NCI-H1092 treated with DMSO at 0.1 percent for 48 hours (cell line): ENCODE measurements around the gene TMEM256.
A peak's percentile ranks its signal among the peaks of the same experiment; 100 is the strongest.
"Not testable (repeated sequence)": the region's sequence is repeated elsewhere in the genome, so short reads cannot be mapped to it uniquely, and the experiment has no call there.

Experiments used
- DNase-seq: peaks from one replicate; lab custom pipeline; 2025; lab: John Stamatoyannopoulos, UW

The TMEM256 gene

DNA sequence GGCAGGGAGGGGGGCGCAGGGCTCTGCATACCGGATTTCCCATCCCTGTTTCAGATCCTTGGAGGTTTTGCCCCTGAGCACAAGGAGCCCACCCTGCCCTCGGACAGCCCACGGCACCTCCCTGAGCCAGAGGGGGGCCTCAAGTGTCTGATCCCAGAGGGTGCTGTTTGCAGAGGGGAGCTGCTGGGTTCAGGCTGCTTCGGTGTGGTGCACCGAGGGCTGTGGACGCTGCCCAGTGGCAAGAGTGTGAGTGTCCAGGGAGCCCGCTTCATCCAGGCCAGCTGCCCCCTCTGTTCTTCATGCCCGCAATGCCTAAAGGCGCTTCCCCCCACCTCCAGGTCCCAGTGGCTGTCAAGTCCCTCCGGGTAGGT, 20.5 kb downstream of the TMEM256 start:
- no peak for DNase-seq

DNA sequence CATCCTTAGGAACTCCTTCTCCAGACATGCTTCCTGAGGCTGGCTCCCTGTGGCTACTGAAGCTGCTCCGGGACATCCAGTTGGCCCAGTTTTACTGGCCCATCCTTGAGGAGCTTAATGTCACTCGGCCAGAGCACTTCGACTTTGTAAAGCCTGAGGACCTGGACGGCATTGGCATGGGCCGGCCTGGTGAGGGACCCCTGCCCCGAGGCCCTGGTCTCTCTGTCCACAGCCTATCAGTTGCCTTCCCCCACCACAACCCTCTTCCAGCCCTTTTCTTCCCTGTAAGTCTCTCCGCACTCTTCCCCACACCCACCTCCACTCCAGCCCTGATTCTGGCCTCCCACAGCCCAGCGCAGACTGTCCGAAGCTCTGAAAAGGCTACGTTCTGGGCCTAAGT, 21.0 kb downstream of the TMEM256 start:
- no peak for DNase-seq

DNA sequence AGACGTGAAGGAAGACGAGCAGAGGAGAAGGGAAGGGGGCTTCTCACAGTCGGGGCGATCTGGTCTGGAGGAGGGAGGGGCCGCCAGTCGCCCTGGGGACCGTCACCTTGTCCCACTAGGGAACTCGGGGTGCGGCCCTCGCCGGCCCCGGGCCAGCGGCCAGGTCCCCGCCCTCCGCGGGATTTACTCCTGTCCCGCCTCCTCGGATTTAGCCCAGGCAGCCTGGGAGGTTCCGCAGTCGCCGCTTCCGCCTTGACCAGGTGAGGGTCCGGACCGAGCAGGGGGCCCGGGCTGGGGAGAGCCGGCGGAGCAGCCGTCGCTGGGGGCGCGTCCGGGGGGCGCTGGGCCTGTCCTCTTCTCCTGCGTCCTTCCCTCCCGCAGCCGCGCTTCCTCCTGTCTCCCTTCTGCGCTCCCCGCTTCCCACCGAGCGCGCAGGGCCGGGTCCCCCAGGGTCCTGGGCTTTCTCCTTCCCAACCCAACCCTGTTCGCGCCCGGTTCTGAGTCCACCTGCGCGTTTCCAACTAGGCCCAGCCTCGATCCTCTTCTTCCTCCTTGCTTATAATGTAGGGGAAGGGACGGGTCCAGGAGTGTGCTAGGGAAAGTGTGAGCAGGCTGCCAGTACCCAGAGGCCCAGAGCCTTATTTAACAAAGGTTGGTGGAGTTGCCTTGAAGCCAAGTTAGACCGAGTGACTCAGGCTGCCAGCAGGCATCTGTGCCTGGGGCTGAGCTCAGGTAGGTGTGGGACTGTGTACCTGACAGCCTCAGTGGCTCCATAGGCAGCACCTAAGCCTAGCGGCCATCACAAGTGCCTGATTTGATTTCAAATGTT, 22.8 kb downstream of the TMEM256 start, which contains the start of gene TNK1:
TSS of gene TNK1 (plus strand) at position 235 of the 829 bp plus-strand sequence. CDS start 1,838 bp downstream, outside the sequence.
- no peak for DNase-seq

DNA sequence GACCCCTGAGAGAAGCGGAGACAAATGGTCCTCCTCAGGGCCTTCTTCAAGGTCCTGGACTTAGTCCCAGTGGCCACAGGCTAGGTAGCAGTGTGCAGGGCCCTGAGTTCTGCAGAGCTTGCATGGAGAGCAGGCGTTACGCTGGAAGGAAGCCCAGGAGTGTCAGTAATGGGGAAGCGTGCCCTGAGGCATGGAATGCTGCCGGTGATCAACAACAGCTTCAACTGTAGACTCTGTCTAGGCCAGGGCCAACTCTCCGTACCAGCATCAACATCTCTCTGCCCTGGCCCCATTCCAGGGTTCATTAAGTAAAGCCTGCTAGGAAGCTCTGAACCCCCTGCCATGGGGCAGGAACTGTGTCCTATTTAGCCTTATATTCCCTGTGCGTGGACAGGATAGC, 23.6 kb downstream of the TMEM256 start:
- DNase-seq: peak; percentile 2

DNA sequence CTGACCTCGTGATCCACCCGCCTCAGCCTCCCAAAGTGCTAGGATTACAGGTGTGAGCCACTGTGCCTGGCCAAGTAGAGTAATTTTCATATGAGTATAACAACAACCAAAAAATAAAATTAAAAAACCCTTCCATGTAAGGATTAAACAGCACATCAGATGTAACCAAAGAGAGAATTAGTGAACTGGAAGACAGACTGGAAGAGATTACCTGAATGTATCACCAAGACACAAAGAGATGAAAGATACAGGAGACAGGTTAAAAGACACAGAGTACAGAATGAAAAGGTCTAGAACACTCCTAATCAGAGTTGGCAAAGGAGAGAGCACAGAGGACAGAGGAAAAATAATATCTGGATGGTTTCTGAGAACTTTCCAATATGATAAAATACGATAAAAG, 24.8 kb downstream of the TMEM256 start:
- no peak for DNase-seq

- DNase-seq: no peak
Observed at GRCh38 chr17:7374353-7374752, 29.5 kb downstream of the TMEM256 start.

DNA sequence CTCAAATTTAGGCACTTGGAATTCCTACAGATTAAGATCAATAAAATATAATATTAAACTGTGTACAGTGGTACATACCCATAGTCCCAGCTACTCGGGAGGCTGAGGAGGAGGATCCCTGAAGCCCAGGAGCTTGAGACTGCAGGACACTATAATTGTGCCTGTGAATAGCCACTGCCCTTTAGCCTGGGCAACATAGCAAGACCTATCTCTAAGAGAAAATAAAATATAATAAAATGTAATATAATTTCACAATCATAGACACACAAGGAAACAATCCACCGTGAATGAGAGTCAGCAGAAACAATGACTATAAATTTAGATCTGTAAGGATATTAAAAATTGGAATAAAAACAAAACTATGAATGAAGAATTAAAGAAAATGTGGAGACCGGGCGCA, 33.0 kb downstream of the TMEM256 start:
- no peak for DNase-seq

GRCh38 chr17:7369825-7370224, 34.1 kb downstream of the TMEM256 start:
- no peak for DNase-seq

DNA sequence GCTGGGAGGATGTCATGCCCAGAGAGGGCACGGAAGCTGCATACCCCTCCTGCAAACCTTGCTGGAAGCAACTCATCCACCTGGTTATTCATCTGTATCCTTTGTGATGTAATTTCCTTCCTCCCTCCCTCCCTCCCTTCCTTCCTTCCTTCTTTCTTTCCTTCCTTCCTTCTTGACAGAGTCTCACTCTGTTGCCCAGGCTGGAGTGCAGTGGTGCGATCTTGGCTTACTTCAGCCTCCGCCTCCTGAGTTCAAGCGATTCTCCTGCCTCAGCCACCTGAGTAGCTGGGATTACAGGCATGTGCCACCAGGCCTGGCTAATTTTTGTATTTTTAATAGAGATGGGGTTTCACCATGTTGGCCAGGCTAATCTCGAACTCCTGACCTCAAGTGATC, 35.3 kb downstream of the TMEM256 start:
- not testable (repeated sequence) for DNase-seq

DNA sequence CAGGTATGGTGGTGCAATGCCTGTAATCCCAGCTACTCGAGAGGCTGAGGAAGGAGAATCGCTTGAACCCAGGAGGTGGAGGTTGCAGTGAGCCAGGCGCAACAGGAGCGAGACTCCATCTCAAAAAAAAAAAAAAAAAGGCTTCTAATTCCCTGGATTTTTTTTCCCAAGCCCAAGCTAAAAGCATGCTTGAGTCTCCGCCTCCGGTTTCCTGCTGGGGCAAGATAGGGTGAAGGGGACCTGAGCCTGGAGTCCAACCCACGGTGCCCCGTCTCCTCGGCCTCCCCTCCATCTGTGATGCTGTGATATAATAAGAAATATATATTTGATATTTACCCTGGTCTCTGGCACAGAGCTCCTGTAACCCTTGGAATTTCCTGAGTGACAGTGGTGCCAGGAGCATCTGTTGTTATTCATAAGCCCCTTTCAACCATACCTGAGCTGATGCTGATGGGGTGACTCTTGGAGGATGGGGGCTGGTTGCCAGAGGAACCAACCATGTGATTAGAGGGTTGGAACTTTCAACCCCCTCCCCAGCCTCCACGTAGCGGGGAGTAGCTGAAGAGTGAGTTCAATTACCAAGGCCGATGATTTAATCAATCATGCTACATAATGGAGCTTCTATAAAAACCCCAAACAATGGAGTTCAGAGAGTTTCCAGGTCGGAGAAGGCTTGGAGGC, 35.8 kb downstream of the TMEM256 start:
- no peak for DNase-seq

DNA sequence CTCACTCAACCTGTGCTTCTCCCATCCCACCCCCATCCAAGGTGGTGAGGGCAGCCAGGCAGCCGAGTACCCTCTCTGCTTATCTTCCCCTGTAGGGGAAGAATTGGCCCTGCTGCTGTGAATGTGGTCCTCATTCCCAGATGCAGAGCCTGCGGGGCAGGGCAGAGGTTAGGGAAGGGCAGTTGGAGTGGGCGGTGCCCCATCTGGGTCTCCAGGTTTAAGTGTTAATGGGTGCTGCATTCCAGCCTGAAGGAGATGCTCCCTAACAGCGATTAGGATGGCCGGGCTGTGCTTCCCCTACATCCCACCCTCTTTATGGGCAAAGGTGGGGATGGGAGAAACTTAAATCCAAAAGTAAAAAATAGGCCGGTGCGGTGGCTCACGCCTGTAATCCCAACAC, 36.8 kb downstream of the TMEM256 start:
- DNase-seq: no peak

DNA sequence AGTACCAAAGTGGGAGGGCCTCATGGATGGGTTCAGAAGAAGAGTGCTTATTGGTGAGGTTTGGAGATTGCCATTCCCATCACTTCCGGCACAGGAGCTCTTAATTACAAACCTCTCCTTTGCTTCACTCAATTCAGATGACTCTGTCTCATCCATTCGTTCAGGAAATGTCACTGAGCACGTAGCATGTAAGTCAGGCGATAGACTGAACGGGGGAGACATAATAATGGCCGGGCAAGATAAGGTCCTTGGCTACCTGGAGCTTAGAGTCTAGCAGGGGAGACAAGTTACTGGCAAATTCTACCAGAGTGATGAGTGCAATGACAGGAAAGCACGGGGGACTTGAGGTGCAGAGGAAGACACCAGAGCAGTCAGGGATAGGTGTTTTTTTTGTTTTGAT, 37.9 kb downstream of the TMEM256 start:
- not testable (repeated sequence) for DNase-seq

- DNase-seq: no peak
Observed at GRCh38 chr17:7363311-7363710, 40.6 kb downstream of the TMEM256 start.

- no peak for DNase-seq
Observed at GRCh38 chr17:7361906-7362305, 42.0 kb downstream of the TMEM256 start.

DNA sequence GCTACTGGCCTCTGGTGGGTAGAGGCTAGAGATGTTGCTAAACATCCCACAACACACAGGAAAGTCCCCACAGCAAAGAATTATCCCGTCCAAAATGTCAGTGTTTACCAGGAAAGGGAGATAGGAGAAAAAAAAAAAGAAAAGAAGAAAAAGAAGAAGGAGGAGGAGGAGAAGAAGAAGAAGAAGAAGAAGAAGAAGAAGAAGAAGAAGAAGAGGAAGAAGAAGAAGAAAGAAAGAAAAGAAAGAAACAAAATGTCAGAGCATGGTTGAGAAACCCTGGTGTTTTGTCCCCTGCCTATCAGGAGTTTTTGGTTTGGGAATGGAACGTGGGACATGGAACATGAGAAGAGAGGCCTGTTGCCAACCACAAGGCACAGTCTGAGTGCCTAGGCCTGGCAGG, 46.5 kb downstream of the TMEM256 start:
- DNase-seq: no peak

- DNase-seq: no peak
Observed at GRCh38 chr17:7356756-7357155, 47.1 kb downstream of the TMEM256 start.

DNA sequence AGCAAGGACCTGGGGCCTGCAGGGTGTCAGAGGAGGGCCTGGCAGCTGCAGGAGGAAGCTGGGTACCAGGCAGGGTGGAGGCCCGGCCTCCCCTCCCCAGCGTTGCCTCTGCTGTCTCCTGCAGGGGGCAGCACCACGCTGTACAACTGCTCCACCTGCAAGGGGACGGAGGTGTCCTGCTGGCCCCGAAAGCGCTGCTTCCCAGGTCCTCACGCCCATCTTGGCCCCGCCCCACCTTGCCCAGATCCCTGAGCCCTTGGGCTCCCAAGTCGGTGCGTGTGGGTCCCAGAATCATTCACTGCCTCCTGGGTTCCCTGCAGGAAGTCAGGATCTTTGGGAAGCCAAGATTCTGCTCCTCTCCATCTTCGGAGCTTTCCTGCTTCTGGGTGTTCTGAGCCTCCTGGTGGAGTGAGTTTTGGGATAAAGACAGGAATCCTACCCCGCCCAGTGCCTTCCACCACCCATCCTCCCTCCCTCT, 47.8 kb downstream of the TMEM256 start:
- DNase-seq: peak; percentile 40

GRCh38 chr17:7355573-7355972, 48.3 kb downstream of the TMEM256 start:
- DNase-seq: no peak

- DNase-seq: no peak
Observed at GRCh38 chr17:7355053-7355452, 48.8 kb downstream of the TMEM256 start, which contains the start of gene TMEM95. TMEM95 (plus strand) TSS chr17:7355156; CDS start chr17:7355205, 49 bp downstream.

DNA sequence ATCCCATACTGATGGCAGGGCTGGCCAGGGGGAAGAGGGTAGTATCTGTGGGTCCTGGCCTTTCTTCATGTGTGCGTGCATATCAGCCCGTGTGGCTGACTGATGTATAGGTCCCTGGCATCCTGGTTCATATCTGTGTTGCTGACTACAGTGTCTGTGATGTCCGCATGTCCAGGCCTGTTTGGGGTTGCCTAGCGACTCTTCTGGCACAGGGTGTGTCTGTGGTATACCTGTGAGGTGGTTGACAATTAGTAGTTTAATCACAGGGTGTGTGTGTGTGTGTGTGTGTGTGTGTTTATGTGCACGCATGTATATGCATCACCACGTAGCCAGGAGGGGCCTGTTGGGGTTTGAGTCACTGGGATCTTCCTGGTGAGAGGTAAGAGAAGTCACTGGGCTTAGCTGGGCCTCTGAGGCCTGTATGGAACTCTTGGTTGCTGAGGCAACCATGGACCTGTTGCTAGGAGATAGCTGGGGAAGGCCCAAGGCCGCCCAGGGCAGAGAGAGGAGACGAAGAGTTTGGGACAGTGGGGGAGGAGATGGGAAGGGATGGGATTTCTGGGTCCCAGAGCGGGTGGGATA, 49.5 kb downstream of the TMEM256 start:
- DNase-seq: no peak
